NOMO-1 treated with dmso at 0.1 percent for 144 hours (cell line): Measurements from ENCODE around the gene TMEM175.

Experiments used
- DNase-seq: peaks from one replicate; lab custom pipeline; 2025; ENCODE audit not compliant: unreplicated experiment; lab: John Stamatoyannopoulos, UW

TMEM175 gene

DNA sequence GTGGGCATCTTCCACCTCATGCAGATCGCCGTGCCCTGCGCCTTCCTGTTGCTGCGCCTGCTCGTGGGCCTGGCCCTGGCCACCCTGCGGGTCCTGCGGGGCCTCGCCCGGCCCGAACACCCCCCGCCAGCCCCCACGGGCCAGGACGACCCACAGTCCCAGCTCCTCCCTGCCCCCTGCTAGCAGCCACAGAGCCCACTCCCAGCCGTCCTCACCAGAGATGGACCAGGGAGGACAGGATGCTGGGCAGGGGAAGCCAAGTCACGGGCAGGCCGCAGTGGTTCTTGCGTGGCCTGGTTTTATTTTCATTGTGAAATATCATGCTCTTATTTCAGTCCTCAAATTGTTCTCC, 26.0 kb downstream of the TMEM175 start:
- no peak for DNase-seq

DNA sequence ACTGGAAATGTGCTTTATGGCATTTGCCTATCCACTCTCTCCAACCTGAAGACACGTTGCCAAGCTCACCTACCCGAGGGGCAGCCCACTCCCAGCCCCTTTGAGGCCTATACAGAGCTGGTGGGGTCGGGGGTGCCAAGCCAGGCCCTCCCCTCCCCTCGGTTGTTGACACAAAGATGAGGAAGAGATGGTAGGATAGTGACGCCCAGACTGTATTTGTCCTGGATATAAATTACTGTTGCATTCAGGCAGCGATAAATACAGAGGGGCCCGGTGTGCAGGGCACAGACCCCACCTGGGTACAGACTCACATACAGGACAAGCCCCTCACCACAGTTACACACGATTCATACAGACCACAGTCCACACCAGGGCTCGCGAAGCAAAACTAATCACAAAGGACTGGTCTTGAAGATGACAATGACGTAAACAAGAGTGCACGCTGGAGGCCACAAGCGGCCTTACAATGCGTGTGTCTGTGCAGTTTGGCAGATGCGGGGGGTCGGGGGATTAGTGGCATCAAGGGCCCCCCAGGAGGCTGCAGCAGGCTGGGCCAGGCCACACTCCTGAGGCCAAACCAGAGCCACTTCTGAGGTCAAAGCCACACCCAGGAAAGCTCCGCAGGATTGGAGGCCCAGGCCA, 26.6 kb downstream of the TMEM175 start:
- DNase-seq = no peak

DNA sequence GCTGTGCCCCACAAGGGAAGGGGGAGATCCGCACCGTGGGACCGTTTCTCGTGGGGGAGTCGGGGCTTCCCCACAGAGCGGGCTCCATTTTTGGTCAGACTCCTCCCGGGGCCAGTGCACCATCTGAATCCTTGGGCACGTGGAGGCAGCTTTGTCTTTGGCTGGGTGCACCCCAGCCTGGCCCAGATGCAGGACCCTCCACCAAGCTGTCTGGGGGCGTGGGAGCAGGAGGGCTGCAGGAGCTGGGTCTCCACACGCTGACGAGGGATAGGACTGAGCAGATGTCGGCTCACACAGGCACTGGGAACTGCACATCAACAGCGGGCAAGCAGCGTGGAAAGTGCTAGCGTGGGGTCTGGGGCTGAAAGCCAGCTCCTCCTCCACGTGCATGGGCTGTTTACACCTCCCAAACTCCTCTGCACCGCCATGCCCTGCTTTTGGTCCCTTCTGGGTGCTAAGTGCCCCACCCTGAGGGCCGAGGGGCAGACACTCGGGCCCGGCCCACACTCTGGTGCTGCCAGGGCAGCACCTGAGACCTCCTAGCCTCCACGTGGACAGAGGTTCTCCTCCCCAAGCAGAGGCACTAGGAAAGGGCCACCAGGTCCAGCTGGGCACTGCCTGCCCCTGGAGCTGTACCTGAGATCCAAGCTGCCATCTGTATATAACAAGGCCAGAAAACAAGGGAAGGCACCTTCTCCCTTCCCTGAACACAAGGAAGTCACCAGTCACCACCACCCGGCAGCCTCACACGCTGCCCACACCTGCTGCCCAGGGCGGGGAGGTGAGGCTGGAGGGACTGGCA, 27.3 kb downstream of the TMEM175 start:
- DNase-seq = no peak

DNA sequence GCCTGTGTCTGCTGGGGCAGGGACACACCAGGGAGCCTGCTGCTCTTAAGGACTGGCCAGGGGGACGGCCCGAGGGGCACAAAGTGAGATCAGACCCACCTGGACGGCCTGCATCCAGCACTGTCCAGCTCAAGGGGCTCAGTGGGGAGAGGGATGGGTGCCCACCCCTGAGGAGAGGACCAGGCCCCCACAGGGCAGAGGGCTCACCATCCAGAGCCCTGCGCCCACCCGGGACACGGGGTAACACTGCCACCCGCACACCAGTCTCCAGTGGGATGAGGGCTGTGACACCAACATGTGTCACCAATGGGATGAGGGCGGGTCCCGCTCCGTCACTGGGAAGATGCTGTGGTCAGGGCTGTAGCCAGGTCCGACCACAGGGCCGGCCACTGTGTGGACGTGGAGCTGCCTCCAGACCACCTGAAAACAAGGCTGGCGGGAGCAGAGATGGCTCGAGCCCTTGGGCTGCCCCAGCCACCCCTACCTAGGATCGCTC, 27.9 kb downstream of the TMEM175 start:
- no peak for DNase-seq

DNA sequence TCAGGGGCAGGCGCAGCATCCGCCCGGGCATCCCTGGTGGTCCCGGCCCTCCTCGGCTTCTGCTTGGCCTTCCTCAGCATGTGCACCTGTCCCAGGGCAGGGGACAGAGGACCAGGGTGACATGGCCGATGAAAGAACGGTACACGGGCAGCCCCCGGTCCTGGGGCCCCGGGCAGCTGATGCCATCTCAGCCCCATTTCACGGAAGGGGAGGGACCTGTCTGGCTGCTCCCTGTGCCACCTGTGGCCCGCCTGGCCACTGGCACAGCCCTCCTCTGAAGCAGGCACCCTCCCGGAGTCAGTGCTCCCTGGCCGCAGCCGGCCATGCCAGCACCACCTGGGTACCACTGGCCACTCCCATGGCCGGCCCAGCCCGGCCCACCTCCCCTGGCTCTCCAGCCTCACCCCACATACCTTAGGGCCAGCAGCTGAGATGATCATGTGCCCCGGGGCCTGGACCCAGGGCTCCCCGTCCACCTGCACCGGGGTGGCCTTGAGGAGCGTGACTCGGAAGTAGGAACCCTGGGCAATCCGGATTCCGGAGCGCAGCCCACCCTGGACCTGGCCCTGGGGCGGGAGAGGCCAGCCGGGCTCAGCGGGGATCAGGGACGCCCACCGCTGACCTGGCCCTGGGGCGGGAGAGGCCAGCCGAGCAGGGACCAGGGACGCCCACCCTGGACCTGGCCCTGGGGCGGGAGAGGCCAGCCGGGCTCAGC, 28.5 kb downstream of the TMEM175 start:
- no peak for DNase-seq

DNA sequence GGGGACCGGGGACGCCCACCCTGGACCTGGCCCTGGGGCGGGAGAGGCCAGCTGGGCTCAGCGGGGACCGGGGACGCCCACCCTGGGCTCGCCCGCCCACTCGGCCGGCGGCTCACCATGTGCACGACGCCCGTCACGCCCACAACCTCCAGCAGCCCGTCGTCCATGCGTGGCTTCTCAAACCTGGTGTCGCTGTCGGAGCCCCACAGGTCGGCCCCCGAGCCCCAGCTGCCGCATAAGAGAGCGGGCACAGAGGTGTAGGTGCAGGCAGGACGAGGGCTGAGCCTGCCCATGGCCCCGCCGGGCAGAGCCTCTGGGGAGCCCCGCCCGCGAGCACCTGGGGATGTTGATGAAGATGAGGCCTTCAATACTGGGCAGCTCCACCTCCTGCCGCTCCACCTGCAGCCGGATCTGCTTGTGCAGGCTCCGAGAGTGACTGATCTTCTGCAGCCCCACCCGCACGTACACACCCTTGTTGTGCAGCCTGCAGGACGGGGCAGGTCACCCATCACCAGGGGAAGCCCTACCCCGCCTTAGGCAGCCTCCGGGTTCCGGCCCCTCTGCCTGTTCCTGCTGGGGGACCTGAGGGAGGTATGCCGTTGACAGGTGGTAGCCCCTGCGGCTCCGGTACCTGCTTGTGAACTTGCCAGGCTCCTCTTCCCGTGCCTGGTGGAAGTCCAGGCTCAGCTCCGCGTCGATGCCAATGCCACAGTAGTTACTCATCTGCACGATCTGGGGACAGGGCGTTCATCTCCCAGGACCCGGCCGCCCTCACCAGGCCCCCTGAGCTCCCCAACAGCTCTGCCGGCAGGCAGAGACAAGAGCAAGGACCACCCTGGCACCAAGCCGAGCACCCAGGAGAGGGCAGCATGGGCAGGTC, 29.3 kb downstream of the TMEM175 start:
- no peak for DNase-seq

DNA sequence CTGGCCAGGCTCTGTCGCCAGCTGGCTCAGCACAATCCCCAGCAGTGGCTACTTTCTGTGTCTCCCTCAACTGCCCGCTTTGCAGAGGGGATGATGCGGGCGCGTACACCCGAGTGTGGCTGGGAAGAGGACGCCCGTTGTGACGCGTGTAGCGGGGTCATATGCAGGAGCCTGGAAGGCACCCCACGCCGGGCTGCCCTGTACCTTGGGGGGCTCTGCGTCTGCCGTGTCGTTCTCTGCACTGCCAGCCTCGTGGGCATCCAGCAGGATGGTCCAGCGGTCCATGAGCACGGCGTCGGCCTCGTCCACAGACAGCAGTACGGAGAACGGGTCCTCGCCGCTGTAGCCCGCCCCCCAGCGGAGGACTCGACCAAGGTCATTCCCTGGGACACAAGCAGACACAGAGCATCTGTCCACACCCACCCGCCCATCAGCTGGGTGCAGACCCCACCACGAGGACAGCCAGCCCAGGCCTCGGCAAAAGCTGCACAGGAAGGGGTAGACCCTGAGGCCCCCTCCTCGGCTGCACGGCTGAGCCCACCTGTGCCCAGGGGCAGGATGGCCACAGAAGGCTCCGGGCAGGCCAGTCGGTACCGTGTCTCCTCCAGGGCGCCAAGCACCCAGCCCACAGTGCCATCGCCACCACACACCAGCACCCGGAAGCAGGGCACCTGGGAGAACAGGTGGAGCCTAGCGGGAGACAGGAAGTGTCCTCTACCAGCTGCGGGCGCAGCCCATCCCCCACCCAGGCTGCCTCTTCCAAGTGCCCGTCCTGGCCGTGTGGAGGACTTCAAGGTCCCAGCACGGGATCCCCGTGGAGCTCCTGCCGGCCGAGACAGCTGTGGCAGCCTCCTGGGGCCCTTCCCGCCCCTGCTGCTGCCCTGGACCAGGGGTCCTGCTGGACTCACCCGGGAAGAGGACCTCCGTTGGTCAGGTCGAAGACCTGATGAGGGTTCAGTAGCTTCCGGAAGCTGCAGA, 30.3 kb downstream of the TMEM175 start:
- DNase-seq = no peak

DNA sequence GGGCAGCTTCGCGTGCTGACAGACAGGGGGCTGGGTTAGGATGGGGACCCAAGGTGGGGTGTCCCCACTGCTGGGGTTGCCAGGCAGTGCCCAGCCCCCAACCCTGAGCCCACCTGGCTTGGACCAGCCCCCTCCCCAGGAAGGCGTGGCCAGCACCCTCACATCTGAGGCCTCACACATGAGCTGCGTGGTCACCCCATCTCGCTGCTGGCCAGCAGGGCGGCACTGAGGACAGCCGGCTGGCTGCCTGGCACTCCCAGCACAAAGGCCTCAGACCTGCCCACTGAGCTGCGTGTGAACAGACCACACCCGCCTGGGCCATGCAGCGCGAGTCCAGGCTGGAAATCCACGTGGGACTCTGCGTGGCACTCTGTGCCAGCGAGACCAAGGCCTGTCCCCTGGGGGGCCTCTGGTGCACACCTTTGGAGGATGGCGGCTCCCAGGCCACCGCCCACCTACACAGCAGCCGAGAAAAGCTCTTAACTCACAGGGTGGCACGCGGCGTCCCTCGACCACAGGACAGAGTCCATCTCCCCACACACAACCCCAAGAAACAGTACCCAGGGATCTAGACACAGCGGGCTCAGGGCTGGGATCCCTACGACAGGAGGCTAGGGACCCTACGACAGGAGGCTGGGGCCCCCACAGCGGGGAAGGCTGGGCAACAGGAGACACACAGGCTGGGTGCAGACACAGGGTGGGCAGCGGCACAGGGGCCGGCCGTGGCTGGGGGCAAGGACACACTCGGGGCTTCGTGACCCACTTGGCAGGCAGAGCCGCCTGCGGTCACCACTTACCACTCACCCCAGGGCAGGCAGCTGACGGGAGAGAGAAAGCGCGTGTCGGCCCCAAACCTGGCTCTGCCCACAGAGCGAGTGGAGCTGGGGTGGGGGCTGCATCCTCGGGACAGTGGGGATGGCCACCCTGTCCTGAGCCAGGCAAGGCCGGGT, 31.3 kb downstream of the TMEM175 start:
- DNase-seq = no peak

DNA sequence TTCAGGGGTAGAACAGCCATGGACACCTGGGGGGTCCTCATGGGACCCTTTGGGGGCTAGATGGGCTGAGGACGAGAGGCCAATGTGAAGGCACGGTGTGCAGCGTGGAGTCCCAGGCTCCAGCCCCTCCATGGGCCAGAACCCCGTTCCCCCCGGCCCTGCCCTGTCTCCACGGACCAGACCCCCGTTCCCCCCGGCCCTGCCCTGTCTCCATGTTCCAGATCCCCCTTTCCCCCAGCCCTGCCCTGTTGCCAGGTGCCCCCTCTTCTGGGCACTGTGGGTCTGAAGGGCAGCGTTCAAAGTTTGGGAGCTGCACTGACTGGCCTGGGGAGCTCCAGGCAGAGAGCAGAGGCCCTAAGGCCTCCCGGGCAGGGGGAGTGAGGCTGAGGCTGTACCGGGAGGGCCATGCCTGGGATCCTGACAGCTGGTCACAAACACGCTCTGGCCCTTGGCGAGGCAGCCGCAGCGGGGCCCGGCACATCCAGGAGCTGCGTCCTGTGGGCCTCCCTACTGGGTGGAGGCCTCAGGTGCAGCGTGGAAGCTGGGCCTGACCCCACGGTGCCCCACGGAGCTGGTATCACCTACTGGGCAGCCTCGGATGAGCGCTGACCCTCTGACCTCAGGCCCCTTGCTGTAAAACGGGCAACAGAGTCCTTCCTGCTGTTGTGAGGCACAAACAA, 32.2 kb downstream of the TMEM175 start:
- DNase-seq = no peak

DNA sequence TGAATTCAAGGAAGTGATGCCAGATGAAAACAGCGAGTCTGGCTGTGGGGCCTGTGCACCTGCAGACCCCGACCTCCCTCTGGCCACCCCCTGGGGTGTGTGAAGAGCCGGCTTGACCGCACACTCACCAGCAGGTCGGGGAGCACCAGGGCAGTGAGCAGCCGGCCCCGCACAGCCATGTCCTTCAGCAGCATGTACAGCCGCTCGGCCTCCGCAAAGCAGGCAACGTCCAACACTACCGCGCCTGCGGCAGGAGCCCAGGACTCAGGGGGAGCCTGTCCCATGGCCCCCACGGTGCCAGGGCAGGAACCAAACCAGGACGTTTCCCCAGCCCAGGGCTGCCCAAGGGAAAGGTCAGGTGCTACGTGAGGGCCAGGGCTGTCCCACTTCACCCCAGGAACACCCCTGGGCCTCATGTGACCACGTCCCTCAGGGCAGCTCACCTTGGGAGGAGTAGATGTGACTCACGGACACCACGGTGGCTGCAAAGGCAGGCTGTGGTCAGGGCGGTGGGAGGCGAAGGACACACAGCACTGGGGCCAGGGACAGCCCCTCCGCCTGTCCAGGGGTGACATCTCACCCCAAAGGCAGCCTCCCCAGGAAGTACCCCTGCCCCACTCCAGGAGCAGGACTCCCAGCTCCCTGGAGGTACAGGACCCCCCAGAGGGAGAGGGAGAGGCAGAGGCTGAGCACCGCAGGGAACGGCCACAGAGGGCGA, 32.9 kb downstream of the TMEM175 start:
- DNase-seq = no peak

DNA sequence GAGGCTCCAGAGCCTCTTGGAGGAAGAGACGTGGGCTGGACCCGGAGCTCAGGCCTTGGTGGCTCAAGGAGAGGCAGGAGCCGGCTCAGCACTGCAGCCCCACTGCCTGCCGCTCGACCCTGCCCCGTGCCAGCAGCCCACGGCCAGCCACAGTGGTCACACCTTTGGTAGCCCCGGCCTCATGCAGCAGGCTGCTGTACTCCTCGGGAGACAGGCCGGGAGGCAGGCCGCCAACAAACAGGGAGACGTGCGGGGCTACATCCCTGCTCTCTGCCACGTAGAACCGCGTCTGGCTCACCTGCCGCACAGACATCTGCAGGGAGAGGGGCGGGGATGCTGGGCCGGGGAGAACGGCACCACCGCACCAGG, 33.5 kb downstream of the TMEM175 start:
- no peak for DNase-seq

DNA sequence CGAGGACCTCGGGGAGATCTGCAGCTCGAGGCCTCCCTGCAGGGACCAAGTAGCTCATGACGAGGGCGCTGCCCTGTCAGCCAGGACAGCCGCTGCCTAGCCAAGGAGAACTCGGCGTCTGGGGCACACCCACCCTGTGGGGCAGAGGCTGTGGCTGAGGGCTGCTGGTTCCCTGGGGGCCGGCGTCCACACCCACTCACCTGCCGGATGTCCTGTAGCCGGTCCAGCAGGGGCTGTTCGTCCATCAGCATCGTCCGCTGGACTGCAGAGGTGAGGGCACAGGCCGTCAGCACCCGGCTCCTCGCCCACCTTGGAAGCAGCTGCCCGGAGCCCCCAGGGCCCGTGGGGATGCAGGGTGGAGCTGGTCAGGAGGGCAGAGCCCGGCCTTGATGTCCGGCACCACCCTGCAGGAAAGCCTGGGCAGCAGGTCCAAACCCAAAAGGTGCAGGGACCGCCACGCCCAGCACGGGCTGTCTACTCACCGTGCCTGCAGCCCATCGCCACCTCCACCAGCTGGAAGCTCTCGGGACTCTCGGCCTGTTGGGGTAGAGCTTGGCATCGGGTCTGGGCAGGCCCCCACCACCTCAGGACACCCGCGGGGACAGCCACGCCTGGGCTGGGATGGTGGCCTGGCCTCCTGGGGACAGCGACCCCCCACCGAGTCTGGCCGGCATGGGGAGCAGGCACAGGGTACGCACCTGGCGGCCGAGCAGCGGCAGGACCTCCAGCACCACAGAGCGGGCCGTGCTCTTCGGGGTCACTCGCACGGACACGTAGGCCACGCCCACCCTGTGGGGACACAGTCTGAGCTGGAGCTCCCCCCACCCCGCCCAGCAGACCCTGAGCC, 34.2 kb downstream of the TMEM175 start:
- DNase-seq = no peak

DNA sequence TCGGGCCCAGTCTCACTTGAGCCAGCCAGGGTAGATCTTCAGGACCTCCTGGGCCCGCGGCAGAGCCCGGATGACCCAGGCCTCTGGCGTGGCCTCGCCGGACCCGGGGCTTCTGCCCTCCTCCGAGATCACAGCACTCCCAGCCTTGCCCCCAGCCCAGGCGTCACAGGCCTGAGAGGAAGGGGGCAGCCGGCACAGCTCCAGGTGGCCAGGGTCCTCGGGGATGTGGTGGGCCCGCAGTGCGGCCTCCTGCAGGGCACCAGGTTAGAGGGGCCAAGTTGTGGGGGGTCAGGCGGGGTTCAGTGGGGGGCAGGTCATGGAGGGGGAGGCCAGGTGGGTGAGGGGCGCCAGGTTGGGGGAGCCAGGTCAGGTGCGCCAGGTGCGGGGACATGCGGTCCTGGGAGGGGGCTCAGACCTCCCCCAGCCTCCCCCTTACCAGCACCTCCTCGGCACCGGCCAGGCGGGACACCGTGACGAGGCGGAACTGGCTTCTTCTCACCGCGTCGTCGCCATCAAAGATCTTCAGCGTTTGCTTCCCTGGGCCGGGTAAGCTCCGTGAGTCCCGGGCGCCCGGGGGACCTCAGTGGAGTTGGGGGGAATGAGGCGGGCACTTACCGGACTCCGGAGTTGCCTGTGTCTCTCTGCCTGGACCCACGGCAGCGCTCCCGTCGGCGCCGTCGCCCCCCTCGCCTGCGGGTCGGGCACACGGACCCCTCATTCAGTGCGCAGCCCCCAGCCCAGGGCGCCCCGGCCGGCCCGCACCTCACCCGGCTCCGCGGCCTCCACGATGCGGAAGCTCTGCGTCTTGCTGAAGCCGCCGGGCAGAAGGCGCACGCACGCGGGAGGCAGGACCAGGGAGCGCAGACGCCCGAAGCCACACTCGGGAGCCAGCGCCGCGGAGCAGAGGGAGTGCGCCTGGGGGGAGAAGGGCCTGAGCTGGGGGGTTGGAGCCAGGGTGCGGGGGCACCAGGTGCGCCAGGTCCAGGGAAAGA, 35.1 kb downstream of the TMEM175 start:
- no peak for DNase-seq

DNA sequence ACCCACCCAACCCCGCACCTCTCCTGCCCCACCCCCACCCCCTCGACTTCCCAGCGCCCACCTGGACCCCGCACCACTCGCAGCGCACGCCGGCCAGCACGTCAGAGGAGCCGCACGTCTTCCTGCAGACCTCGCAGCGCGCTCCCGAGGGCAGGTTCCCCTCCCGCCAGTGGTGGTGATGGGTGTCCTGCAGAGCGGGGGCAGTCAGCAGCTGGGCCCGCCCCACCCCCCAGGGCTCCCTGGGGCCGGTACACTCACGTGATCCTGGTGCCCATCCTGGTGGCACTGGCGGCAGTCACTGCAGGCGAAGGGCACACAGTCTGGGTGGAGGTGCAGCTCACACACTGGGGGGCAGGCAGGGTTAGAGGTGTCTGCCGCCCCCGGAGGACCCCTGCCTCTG, 36.0 kb downstream of the TMEM175 start:
- no peak for DNase-seq

DNA sequence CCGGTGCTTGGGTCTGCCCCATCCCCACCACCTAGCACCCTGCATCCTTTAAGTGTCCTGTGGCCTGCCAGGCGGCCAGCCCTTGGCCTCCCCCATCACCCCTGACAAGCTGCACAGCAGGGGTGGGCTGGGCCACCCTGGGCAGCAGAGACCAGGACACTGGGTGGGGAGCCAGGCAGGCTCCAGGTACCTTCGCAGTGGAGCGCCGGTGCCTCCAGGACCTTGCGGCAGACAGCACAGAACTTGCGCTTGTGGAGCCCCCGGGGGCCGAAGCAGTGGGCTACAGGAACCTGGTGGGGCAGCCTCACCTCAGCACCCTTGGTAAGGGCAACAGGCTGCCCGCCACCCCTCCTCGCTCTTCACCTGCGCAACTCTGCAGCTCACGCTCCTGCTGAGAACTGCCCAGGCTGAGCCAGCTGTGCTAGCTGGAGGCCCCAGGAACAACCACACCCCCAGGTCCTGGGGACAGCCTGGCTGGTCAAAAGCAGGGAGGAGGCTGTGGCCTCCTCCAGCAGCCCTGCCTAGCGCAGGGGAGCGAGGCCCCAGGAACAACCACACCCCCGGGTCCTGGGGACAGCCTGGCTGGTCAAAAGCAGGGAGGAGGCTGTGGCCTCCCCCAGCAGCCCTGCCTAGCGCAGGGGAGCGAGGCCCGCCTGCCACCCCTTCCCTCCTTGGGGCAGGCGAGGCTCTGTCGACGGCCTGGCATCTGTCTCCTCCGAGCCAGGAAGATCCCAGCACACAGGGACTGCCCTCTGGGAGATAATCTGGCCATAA, 36.5 kb downstream of the TMEM175 start:
- DNase-seq = no peak
